Measurements from ENCODE around the gene PPOX.
A peak's percentile ranks its signal among the peaks of the same experiment; 100 is the strongest.

PPOX gene

GRCh38 chr1:161165742-161166668, at the start of gene PPOX:
TSS of gene PPOX (plus strand) at chr1:161166426. CDS start at chr1:161166848, 422 bp downstream.
- peak; percentile 97 for DNase-seq

DNA sequence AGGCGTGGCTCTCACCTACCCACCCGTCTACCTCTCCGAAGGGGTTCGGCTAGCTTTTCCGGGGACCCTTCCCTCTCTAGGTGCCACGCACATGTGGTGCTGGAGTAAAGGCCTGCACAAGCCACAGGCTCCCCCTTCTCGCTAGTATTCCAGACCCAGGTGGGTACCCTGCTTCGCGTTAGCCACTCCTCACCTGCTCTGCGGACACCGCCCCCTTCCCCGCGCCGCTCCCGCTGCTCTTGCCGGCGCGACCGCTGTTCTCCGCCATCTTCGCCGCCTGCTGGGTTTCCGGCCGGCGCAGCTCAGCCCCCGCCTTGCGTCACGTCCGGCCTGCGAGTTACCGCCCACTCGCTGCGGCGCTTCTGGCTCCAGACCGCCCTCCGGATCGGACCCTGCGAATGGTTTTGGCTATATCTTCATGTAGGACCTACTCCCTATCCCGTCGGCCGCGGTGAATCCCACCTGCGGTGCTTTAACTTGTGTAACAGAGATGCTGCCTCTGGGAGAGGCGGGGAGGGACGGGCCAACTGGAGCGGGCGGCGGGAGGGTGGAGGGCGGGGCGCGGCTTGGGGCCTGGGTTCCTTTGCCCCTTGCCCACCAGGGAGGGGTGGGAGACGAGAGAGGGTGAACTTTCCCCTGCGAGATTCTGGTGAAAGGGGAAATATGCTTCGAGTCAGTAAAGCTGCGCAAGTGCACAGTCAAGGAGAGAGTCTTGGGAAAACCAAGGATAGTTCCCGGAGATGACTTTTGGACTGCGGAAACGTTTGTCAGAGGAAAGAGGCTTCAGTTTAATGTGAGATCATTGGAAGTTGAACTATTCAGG, 48.3 kb upstream of the PPOX start, which contains the start of the genes NIT1 and PFDN2:
Gene NIT1 (plus strand): TSS at position 347 of the 823 bp plus-strand sequence. CDS start 72 bp downstream, at position 419.
Gene PFDN2 (minus strand): TSS at position 279 of the 823 bp plus-strand sequence. CDS start 11 bp downstream, at position 268.
- peak; percentile 63 for DNase-seq

GRCh38 chr1:161119092-161119903, 46.9 kb upstream of the PPOX start:
- peak; percentile 58 for DNase-seq

- DNase-seq: no peak
Observed at GRCh38 chr1:161121042-161121650, 45.1 kb upstream of the PPOX start.

DNA sequence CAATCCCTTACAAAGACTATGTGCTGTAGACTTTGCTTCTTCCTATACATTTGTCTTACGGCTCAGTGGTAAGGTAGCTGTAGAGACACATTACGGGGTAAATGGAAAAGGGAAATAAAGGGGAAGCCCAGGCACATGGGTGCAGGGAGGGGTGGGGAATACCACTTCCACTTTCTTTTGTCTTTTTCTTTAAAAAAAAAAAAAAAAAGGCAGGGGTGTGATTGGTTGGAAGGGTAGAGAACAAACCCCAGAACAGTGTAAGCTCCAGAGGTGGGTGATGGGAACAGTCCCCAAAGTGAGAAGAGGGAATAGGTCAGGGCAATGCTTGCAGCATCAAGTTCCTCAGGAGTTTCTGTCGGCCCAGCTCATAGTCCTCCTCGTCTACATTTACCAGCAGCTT, 44.4 kb upstream of the PPOX start:
- no peak for DNase-seq

- no peak for DNase-seq
Observed at GRCh38 chr1:161122967-161123366, 43.3 kb upstream of the PPOX start.

- no peak for DNase-seq
Observed at GRCh38 chr1:161127649-161128048, 38.6 kb upstream of the PPOX start.

- no peak for DNase-seq
Observed at GRCh38 chr1:161128591-161129420, 37.4 kb upstream of the PPOX start.

GRCh38 chr1:161130266-161130665, 36.0 kb upstream of the PPOX start:
- no peak for DNase-seq

- DNase-seq: no peak
Observed at GRCh38 chr1:161131523-161132409, 34.5 kb upstream of the PPOX start.

- peak; percentile 95 for DNase-seq
Observed at GRCh38 chr1:161132410-161133219, 33.6 kb upstream of the PPOX start, which contains the start of gene DEDD. TSS of gene DEDD (minus strand) at chr1:161132667. CDS start at chr1:161124462, 8,205 bp downstream.

DNA sequence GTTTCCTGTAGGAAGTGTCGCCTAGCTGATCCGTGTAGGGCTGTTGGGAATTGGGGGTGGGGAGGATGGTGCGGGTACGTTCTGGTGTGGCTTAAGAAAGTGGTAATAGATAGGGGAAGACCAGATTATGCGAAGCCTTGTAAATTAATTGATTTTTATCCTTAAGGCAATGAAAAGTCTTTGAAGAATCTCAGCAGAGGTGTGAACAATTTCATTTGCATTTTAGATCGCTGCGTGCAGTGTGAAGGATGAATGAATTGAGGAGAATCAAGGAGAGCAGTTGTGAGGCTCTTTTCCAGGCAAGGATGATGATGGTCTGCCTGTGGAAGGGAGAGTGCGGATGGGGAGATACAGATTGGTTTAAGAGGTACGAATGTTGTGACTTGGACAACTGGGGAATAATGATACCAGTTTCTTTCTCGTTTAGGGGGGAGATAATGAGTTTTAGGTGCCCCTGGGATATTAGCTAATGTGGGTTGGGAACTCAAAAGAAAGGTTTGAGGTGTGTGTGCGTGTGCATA, 32.9 kb upstream of the PPOX start:
- no peak for DNase-seq

DNA sequence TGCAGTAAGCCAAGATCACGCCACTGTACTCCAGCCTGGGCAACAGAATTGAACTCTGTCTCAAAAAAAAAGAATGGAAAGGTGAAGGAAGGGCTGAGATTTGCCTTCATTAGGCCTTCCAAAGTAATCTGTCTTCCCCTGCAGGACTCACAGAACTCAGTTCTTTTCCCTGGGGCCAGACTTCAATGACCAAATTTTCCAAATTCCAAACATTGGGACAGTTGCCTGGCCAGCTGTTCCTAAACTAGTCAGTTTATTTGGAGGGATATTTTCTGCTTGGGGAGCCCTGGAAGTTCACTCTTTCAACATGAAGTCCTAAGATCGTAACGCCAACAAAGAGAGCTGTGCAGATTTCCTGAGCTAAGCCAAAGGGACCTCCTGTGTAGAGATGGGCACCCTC, 28.3 kb upstream of the PPOX start:
- no peak for DNase-seq

- DNase-seq: no peak
Observed at GRCh38 chr1:161138431-161138830, 27.8 kb upstream of the PPOX start.

- DNase-seq: peak; percentile 17
Observed at GRCh38 chr1:161139766-161140165, 26.5 kb upstream of the PPOX start.

DNA sequence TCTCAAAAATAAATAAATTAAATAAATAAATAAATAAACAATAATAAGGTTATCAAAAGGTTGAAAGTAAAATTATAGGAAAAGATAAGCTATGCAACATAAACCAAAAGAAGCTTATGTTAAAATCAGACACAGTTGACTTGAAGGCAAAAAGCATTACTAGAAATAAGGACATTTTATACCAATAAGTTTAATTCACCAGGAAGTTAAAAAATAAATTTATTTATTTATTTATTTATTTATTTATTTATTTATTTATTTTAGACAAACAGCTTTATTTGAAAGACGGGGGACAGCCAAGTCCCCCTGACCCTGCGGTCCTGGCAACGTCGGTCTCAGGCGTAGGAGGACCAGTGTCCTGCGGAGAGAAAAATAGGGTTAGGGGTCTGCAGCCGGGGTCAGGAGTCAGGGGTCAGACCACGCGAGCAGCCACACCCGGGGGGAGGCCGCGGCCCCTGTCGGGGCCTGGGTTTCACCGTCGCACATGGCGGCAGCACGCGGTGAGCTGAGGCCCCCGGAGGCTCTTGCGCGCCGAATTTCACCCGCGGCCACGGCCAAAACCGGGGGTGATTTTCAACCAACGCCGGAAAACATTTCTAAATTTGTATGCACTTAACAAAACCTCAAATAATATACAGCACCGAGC, 25.3 kb upstream of the PPOX start:
- no peak for DNase-seq

DNA sequence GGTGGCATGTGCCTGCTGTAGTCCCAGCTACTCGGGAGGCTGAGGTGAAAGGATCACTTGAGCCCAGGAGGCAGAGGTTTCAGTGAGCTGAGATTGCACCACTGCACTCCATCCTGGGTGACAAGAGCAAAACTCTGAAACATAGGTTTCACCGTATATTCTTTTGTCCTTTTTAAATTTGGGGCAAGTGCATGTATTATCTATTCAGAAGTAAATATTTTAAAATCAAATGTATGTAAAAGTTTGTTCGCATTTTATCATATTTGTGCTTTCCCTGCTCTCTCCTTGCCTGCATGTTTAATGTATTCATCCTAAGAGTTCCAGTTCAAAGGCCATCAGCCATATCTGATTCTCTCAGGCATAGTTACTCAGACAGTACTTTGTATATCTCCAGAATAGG, 20.4 kb upstream of the PPOX start:
- DNase-seq: no peak

GRCh38 chr1:161153176-161153575, 13.1 kb upstream of the PPOX start:
- no peak for DNase-seq
